Kidney epithelial cell (primary cell): ENCODE results near the gene RTN3. TPM values are rescaled to one million over a fixed set of nuclear protein-coding genes. Genes with fewer than 3 reads are reported as not detected.

Source experiments
- DNase-seq: peaks from one replicate; pipeline ENCODE4 v3.0.0-alpha.2; 2010; ENCODE audit warnings: low read depth
- H3K27me3 ChIP-seq: 2 replicates; pipeline ENCODE4 v1.6.0; 2011; ENCODE audit warnings: low read length; ENCODE audit not compliant: control insufficient read depth, insufficient read depth
- H3K36me3 ChIP-seq: 2 replicates; pipeline ENCODE4 v1.5.1; 2011; ENCODE audit warnings: low read length; ENCODE audit not compliant: control insufficient read depth, insufficient read depth
- H3K4me3 ChIP-seq: 2 replicates; pipeline ENCODE4 v1.5.1; 2011; ENCODE audit warnings: low read depth, mild to moderate bottlenecking, control low read depth, low read length
- CTCF ChIP-seq: IDR thresholded peaks from 2 replicates; pipeline ENCODE4 v1.5.1; 2011; ENCODE audit warnings: mild to moderate bottlenecking, moderate library complexity, low read length, control low read depth, inconsistent platforms; ENCODE audit not compliant: insufficient read depth, poor library complexity, severe bottlenecking
- total RNA-seq: library from RNA; depleted of rRNA; stranded (reverse); fragments of >200 nt; gene quantifications from 2 replicates; pipeline ENCODE4 v1.2.3, GENCODE V29; 2015

Gene RTN3
- total RNA-seq, 1 donor from 2014 or later = 107 TPM

GRCh38 chr11:63652671-63653070 lies 28.6 kb upstream of the RTN3 start:
- H3K4me3 ChIP-seq = no peak overlapping the region
- no peak for DNase-seq
- no peak for TF ChIP-seq CTCF
- H3K27me3 ChIP-seq = no peaks in the 10 kb centered on the region
- H3K36me3 ChIP-seq = no peaks in the 10 kb centered on the region

GRCh38 chr11:63660972-63661371 lies 20.3 kb upstream of the RTN3 start:
- H3K27me3 ChIP-seq = no peaks in the 10 kb centered on the region
- no peak overlapping the region for H3K4me3 ChIP-seq
- H3K36me3 ChIP-seq = no peaks in the 10 kb centered on the region
- TF ChIP-seq CTCF = no peak
- DNase-seq = no peak

GRCh38 chr11:63663809-63664208 lies 17.5 kb upstream of the RTN3 start:
- Histone ChIP-seq H3K4me3 (no peak overlapping the region), H3K36me3 (no peaks in the 10 kb centered on the region), H3K27me3 (no peaks in the 10 kb centered on the region)
- TF ChIP-seq CTCF = no peak
- DNase-seq = peak; percentile 42

GRCh38 chr11:63666874-63667273 lies 14.4 kb upstream of the RTN3 start:
- Histone ChIP-seq H3K36me3 (no peaks in the 10 kb centered on the region), H3K27me3 (no peaks in the 10 kb centered on the region), H3K4me3 (no peak overlapping the region)
- DNase-seq = no peak
- no peak for TF ChIP-seq CTCF

- TF ChIP-seq CTCF = no peak
- Histone ChIP-seq H3K4me3 (no peak overlapping the region), H3K36me3 (no peaks in the 10 kb centered on the region), H3K27me3 (no peaks in the 10 kb centered on the region)
- DNase-seq = peak; percentile 56
Observed at GRCh38 chr11:63667995-63668795, 13.1 kb upstream of the RTN3 start.

- TF ChIP-seq CTCF = no peak
- peak overlapping the region; percentile 50 for H3K4me3 ChIP-seq
Observed at GRCh38 chr11:63670096-63670432, 11.2 kb upstream of the RTN3 start.

More at GRCh38 chr11:63670096-63670432, 11.2 kb upstream of the RTN3 start:
- no peaks in the 10 kb centered on the region for H3K36me3 ChIP-seq
- no peak for DNase-seq
- H3K27me3 ChIP-seq = no peaks in the 10 kb centered on the region
